H9 (cell line): ENCODE measurements around the gene NT5C2. TPM values are rescaled to one million over a fixed set of nuclear protein-coding genes. Genes with fewer than 3 reads are reported as not detected.

ENCODE experiments used
- DNase-seq: peaks from one replicate; pipeline ENCODE4 v3.0.0-alpha.2; 2017
- H2AFZ ChIP-seq: one replicate; pipeline ENCODE4 v1.6.1; 2013; ENCODE audit warnings: mild to moderate bottlenecking, low read length, control low read depth, moderate library complexity
- H2AK5ac ChIP-seq: 2 replicates; pipeline ENCODE4 v1.6.1; 2013; ENCODE audit warnings: low read length, control low read depth, mixed read lengths; ENCODE audit not compliant: insufficient read length
- H2BK120ac ChIP-seq: one replicate; pipeline ENCODE4 v1.6.1; 2013; ENCODE audit warnings: low read depth, mild to moderate bottlenecking, low read length, control low read depth, inconsistent platforms; ENCODE audit not compliant: poor library complexity, severe bottlenecking
- H2BK12ac ChIP-seq: 2 replicates; pipeline ENCODE4 v1.6.1; 2013; ENCODE audit warnings: low read length, control low read depth, mixed read lengths, low read depth; ENCODE audit not compliant: insufficient read length
- H2BK15ac ChIP-seq: 2 replicates; pipeline ENCODE4 v1.6.1; 2013; ENCODE audit warnings: low read depth, low read length, control low read depth
- H2BK20ac ChIP-seq: one replicate; pipeline ENCODE4 v1.6.1; 2013; ENCODE audit warnings: low read depth, mild to moderate bottlenecking, low read length, control low read depth, inconsistent platforms; ENCODE audit not compliant: poor library complexity, severe bottlenecking
- H2BK5ac ChIP-seq: 2 replicates; pipeline ENCODE4 v1.6.1; 2013; ENCODE audit warnings: low read length, control low read depth, mixed read lengths; ENCODE audit not compliant: insufficient read length
- H3K14ac ChIP-seq: 2 replicates; pipeline ENCODE4 v1.6.1; 2013; ENCODE audit warnings: low read length, control low read depth; ENCODE audit not compliant: insufficient read depth
- H3K18ac ChIP-seq: 2 replicates; pipeline ENCODE4 v1.6.1; 2013; ENCODE audit warnings: low read depth, mild to moderate bottlenecking, mixed read lengths, low read length, control low read depth; ENCODE audit not compliant: insufficient read length
- H3K23ac ChIP-seq: 2 replicates; pipeline ENCODE4 v1.6.1; 2013; ENCODE audit warnings: low read length, control low read depth, mixed read lengths, low read depth; ENCODE audit not compliant: insufficient read length
- H3K23me2 ChIP-seq: 2 replicates; pipeline ENCODE4 v1.6.1; 2013; ENCODE audit warnings: low read depth, mild to moderate bottlenecking, mixed read lengths, low read length, control low read depth; ENCODE audit not compliant: insufficient read length, poor library complexity, severe bottlenecking
- H3K27ac ChIP-seq: 2 replicates; pipeline ENCODE4 v1.5.1; 2013; ENCODE audit warnings: low read length, control low read depth, mixed read lengths, low read depth; ENCODE audit not compliant: insufficient read length
- H3K27me3 ChIP-seq: 2 replicates; pipeline ENCODE4 v1.6.1; 2013; ENCODE audit warnings: low read length, control low read depth, inconsistent platforms; ENCODE audit not compliant: insufficient read depth
- H3K4ac ChIP-seq: 2 replicates; pipeline ENCODE4 v1.6.1; 2013; ENCODE audit warnings: low read depth, mild to moderate bottlenecking, control low read depth, inconsistent platforms, low read length, moderate library complexity
- H3K4me1 ChIP-seq: 2 replicates; pipeline ENCODE4 v1.6.1; 2013; ENCODE audit warnings: low read length, control low read depth, inconsistent platforms; ENCODE audit not compliant: insufficient read depth
- H3K4me2 ChIP-seq: 2 replicates; pipeline ENCODE4 v1.6.1; 2013; ENCODE audit warnings: low read length, control low read depth, mixed read lengths; ENCODE audit not compliant: insufficient read length, insufficient read depth
- H3K56ac ChIP-seq: 2 replicates; pipeline ENCODE4 v1.6.1; 2013; ENCODE audit warnings: low read depth, mild to moderate bottlenecking, mixed read lengths, low read length, control low read depth; ENCODE audit not compliant: insufficient read length
- H3K79me1 ChIP-seq: 2 replicates; pipeline ENCODE4 v1.6.1; 2013; ENCODE audit warnings: low read depth, mild to moderate bottlenecking, moderate library complexity, low read length, control low read depth, inconsistent platforms; ENCODE audit not compliant: insufficient read depth, poor library complexity, severe bottlenecking
- H3K79me2 ChIP-seq: 2 replicates; pipeline ENCODE4 v1.6.1; 2013; ENCODE audit warnings: low read length, control low read depth, inconsistent platforms; ENCODE audit not compliant: insufficient read depth
- H3K9ac ChIP-seq: 2 replicates; pipeline ENCODE4 v1.6.1; 2013; ENCODE audit warnings: low read length, control low read depth, mixed read lengths; ENCODE audit not compliant: insufficient read length; ENCODE audit errors: extremely low read depth
- H3K9me3 ChIP-seq: one replicate; pipeline ENCODE4 v1.6.1; 2013; ENCODE audit warnings: low read depth, low read length, inconsistent platforms; ENCODE audit not compliant: control insufficient read depth
- H3T11ph ChIP-seq: one replicate; pipeline ENCODE4 v1.6.1; 2013; ENCODE audit warnings: mild to moderate bottlenecking, low read length, control low read depth, inconsistent platforms
- H4K20me1 ChIP-seq: one replicate; pipeline ENCODE4 v1.6.1; 2013; ENCODE audit not compliant: control insufficient read depth, insufficient read length, insufficient read depth
- H4K5ac ChIP-seq: 2 replicates; pipeline ENCODE4 v1.6.1; 2013; ENCODE audit warnings: low read depth, mild to moderate bottlenecking, mixed read lengths, low read length, control low read depth; ENCODE audit not compliant: insufficient read length
- H4K8ac ChIP-seq: replicated peaks from 2 replicates; pipeline ENCODE4 v1.6.1; 2013; ENCODE audit warnings: low read length, control low read depth, mixed read lengths, low read depth; ENCODE audit not compliant: insufficient read length
- H4K91ac ChIP-seq: 2 replicates; pipeline ENCODE4 v1.6.1; 2013; ENCODE audit warnings: low read depth, mild to moderate bottlenecking, moderate library complexity, mixed read lengths, low read length, control low read depth; ENCODE audit not compliant: insufficient read length
- H3K27ac Mint-ChIP-seq, 3 experiments: 2 replicates in 2 of 3; 3 replicates in 1 of 3; pipeline ENCODE4 v1.8.0; 2020 to 2021; ENCODE audit warnings: mixed read lengths in 3 of 3, mild to moderate bottlenecking in 1 of 3, moderate library complexity in 1 of 3
- H3K27me3 Mint-ChIP-seq: 2 replicates; pipeline ENCODE4 v1.8.0; 2021; ENCODE audit warnings: low read depth, mild to moderate bottlenecking, moderate library complexity, mixed read lengths
- H3K36me3 Mint-ChIP-seq, 3 experiments: 2 replicates in 2 of 3; 3 replicates in 1 of 3; pipeline ENCODE4 v1.8.0; 2020 to 2021; ENCODE audit warnings: low read depth in 3 of 3, mixed read lengths in 3 of 3; ENCODE audit not compliant: insufficient read depth in 1 of 3
- H3K4me1 Mint-ChIP-seq, 2 experiments: 2 replicates each; pipeline ENCODE4 v1.8.0; 2020; ENCODE audit warnings: mixed read lengths in 2 of 2
- H3K4me3 Mint-ChIP-seq, 2 experiments: 2 replicates in 1 of 2; 3 replicates in 1 of 2; pipeline ENCODE4 v1.8.0; 2020 to 2021; ENCODE audit warnings: mild to moderate bottlenecking in 2 of 2, mixed read lengths in 2 of 2, moderate library complexity in 1 of 2
- H3K9me3 Mint-ChIP-seq, 2 experiments: 2 replicates in 1 of 2; 3 replicates in 1 of 2; pipeline ENCODE4 v1.8.0; 2020; ENCODE audit warnings: mild to moderate bottlenecking in 2 of 2, mixed read lengths in 2 of 2, moderate library complexity in 1 of 2
- CTCF ChIP-seq: fragments of 200-600 bp; sonication (generic); conservative IDR thresholded peaks from 3 replicates; pipeline ENCODE4 v1.8.0; 2021; ENCODE audit warnings: antibody characterized with exemption, mild to moderate bottlenecking
- WGBS: extraction: QIAGEN DNeasy Blood & Tissue Kit; methylation state at CpG from one replicate; pipeline ENCODE4 v1.1.7; 2013; ENCODE audit warnings: missing lambda C conversion rate, low lambda C conversion rate, mixed read lengths; ENCODE audit not compliant: insufficient read length; ENCODE audit errors: extremely low coverage; 5-methylcytosine and 5-hydroxymethylcytosine counted together
- total RNA-seq: library from RNA; stranded (reverse); gene quantifications from 2 replicates; pipeline ENCODE4 v1.2.1, GENCODE V29; 2021

NT5C2 gene
- total RNA-seq, 1 experiment from 2014 or later: 69.6 TPM

DNA sequence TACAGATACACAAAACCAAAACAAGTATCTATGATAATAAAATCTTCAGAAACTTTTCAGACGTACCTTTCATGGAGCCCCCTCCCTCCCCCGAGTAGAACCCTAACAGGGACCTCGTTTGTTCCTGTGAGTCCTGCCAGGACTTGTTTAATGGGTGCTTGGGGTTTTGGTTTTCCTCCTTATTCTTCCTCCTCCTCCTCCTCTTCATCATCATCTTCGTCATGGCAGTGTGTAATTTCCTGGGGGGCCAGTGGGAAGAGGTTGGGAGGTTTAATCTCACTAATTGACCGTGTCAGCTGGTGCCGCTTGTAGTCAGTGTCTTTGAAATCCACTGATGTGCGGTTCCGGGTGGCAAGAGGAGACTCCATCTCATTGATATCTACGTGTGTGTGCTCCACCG lies 103.6 kb downstream of the NT5C2 start:
- H3K27ac Mint-ChIP-seq: peak overlapping the region in 2 of 3 experiments; percentile 70 to 72; a peak in 2 of 7 replicates
- no peak overlapping the region for H4K8ac ChIP-seq
- H3K9me3 ChIP-seq: no peaks in the 10 kb centered on the region
- H2AFZ ChIP-seq: no peak overlapping the region
- no CpG with 5 or more reads among the region's 10 CpGs for WGBS
- H4K20me1 ChIP-seq: no peaks in the 10 kb centered on the region
- no peak overlapping the region for H3K18ac ChIP-seq
- H3K9ac ChIP-seq: no peak overlapping the region
- H4K5ac ChIP-seq: no peak overlapping the region
- no peaks in the 10 kb centered on the region for H3K9me3 Mint-ChIP-seq
- no peak overlapping the region for H2BK15ac ChIP-seq
- no peak overlapping the region for H2BK12ac ChIP-seq
- H3K23ac ChIP-seq: no peak overlapping the region
- H3K14ac ChIP-seq: no peak overlapping the region
- no peak overlapping the region for H2BK20ac ChIP-seq
- no peak for DNase-seq
- no peak overlapping the region for H3K27ac ChIP-seq
- H3K23me2 ChIP-seq: no peaks in the 10 kb centered on the region
- H3K4me1 Mint-ChIP-seq: no peaks in the 10 kb centered on the region
- no peak overlapping the region for H3K4ac ChIP-seq
- H2BK120ac ChIP-seq: no peak overlapping the region
- H3T11ph ChIP-seq: no peak overlapping the region
- no peaks in the 10 kb centered on the region for H3K79me2 ChIP-seq
- H2AK5ac ChIP-seq: no peak overlapping the region
- no peak overlapping the region for H3K56ac ChIP-seq
- peaks cover 25 to 81% (median 56%) of the 10 kb centered on the region in 3 experiments; a peak in 6 of 7 replicates for H3K36me3 Mint-ChIP-seq
- TF ChIP-seq CTCF: no peak
- no peaks in the 10 kb centered on the region for H3K27me3 ChIP-seq
- no peaks in the 10 kb centered on the region for H3K4me1 ChIP-seq
- no peaks in the 10 kb centered on the region for H3K79me1 ChIP-seq
- H2BK5ac ChIP-seq: no peak overlapping the region
- H4K91ac ChIP-seq: no peak overlapping the region
- H3K4me2 ChIP-seq: no peak overlapping the region
- no peaks in the 10 kb centered on the region for H3K27me3 Mint-ChIP-seq
- H3K4me3 Mint-ChIP-seq: no peak overlapping the region
